WTC11 (cell line): ENCODE data around the gene CD72.

ENCODE experiments used
- CBFB ChIP-seq: sonication (generic); formaldehyde crosslinking; IDR thresholded peaks from 2 replicates; pipeline ENCODE4 v1.8.1; 2022; ENCODE audit warnings: mild to moderate bottlenecking, low read depth, missing genetic modification reagents
- CREB1 ChIP-seq: sonication (generic); formaldehyde crosslinking; IDR thresholded peaks from 2 replicates; pipeline ENCODE4 v1.8.0; 2023; ENCODE audit warnings: mild to moderate bottlenecking, missing genetic modification reagents
- GTF2I ChIP-seq: fragments of 250-450 bp; sonication (Bioruptor Pico); conservative IDR thresholded peaks from 2 replicates; pipeline ENCODE4 v1.4.0; 2021; ENCODE audit warnings: mild to moderate bottlenecking
- KAT7 ChIP-seq: sonication (generic); formaldehyde crosslinking; IDR thresholded peaks from 2 replicates; pipeline ENCODE4 v1.8.1; 2023; ENCODE audit warnings: missing genetic modification reagents, mild to moderate bottlenecking, borderline replicate concordance
- SOX15 ChIP-seq: fragments of 250-450 bp; sonication (Bioruptor Pico); IDR thresholded peaks from 2 replicates; pipeline ENCODE4 v1.9.0; 2021; ENCODE audit warnings: mild to moderate bottlenecking
- ZNF138 ChIP-seq: sonication (generic); formaldehyde crosslinking; conservative IDR thresholded peaks from 2 replicates; pipeline ENCODE4 v1.8.1; 2022; ENCODE audit warnings: mild to moderate bottlenecking, moderate library complexity, missing genetic modification reagents
- ZNF232 ChIP-seq: sonication (generic); formaldehyde crosslinking; IDR thresholded peaks from 2 replicates; pipeline ENCODE4 v1.8.0; 2022; ENCODE audit warnings: mild to moderate bottlenecking, missing genetic modification reagents
- TF ChIP-seq, protein P1 (sequence below): fragments of 200-600 bp; IDR thresholded peaks from 2 replicates; pipeline ENCODE4 v1.8.0; 2022; ENCODE audit warnings: antibody characterized with exemption
- TF ChIP-seq, protein P2 (sequence below): sonication (generic); formaldehyde crosslinking; IDR thresholded peaks from 2 replicates; pipeline ENCODE4 v1.8.1; 2022; ENCODE audit warnings: low read depth, missing genetic modification reagents, borderline replicate concordance
- TF ChIP-seq, protein P3 (sequence below): fragments of 250-450 bp; sonication (Bioruptor Pico); conservative IDR thresholded peaks from 2 replicates; pipeline ENCODE4 v1.9.0; 2021; ENCODE audit warnings: mild to moderate bottlenecking

DNA sequence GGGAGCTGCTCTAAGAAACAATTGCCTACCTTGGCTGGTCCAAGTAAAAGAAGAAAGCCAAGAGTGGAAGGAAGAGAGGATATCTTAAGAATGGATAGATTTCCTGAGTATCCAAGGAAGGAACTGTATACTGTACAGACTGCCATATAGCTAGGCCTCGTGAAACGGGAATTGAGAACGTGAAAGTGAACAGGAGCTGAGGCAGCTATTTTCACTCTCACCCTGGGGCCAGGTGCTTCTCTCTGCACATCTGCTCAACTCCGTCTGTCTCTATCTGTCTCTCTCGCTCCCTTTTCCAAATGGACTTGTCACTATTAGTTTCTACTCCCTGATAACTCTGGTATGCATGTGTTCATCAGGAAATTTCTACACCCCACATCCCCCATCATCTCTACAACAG lies 49.0 kb downstream of the CD72 start:
- TF ChIP-seq, protein P1, sequence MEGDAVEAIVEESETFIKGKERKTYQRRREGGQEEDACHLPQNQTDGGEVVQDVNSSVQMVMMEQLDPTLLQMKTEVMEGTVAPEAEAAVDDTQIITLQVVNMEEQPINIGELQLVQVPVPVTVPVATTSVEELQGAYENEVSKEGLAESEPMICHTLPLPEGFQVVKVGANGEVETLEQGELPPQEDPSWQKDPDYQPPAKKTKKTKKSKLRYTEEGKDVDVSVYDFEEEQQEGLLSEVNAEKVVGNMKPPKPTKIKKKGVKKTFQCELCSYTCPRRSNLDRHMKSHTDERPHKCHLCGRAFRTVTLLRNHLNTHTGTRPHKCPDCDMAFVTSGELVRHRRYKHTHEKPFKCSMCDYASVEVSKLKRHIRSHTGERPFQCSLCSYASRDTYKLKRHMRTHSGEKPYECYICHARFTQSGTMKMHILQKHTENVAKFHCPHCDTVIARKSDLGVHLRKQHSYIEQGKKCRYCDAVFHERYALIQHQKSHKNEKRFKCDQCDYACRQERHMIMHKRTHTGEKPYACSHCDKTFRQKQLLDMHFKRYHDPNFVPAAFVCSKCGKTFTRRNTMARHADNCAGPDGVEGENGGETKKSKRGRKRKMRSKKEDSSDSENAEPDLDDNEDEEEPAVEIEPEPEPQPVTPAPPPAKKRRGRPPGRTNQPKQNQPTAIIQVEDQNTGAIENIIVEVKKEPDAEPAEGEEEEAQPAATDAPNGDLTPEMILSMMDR: no peak
- TF ChIP-seq ZNF232 (CRISPR knock-in tag) (no peak), CREB1 (CRISPR knock-in tag) (no peak), GTF2I (CRISPR knock-in tag) (no peak), KAT7 (CRISPR knock-in tag) (no peak), SOX15 (no peak), CBFB (CRISPR knock-in tag) (no peak), ZNF138 (no peak)
- TF ChIP-seq, protein P2, sequence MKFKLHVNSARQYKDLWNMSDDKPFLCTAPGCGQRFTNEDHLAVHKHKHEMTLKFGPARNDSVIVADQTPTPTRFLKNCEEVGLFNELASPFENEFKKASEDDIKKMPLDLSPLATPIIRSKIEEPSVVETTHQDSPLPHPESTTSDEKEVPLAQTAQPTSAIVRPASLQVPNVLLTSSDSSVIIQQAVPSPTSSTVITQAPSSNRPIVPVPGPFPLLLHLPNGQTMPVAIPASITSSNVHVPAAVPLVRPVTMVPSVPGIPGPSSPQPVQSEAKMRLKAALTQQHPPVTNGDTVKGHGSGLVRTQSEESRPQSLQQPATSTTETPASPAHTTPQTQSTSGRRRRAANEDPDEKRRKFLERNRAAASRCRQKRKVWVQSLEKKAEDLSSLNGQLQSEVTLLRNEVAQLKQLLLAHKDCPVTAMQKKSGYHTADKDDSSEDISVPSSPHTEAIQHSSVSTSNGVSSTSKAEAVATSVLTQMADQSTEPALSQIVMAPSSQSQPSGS (CRISPR knock-in tag): no peak
- TF ChIP-seq, protein P3, sequence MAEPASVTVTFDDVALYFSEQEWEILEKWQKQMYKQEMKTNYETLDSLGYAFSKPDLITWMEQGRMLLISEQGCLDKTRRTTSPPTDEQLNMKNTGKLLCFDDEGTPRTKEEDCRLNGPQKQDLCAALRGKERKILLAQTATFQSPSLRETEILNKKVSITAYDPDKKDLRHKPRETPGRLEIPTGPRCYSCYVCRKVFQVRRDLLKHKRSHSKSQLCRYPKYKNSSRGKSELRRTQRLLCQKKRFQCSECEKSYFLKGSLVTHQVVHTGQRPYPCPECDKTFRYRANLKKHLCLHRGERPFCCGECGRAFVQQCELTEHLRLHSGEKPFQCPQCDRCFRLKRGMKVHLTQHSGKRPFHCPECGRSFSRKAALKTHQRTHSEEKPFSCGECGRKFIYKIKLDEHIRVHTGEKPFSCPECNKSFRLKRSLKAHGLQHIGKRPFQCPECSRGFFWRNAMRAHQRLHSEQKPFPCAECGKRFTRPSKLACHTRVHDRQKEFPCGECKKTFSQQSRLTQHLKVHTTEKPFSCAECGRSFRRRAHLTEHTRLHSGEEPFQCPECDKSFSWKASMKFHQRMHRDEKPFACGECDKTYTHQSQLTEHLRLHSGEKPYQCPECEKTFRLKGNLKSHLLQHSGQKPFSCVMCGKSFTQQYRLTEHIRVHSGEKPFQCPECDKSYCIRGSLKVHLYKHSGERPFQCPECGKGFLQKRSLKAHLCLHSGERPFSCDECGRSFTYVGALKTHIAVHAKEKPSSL: no peak
